ENCODE results near the gene COX7B2.

COX7B2 gene

DNA sequence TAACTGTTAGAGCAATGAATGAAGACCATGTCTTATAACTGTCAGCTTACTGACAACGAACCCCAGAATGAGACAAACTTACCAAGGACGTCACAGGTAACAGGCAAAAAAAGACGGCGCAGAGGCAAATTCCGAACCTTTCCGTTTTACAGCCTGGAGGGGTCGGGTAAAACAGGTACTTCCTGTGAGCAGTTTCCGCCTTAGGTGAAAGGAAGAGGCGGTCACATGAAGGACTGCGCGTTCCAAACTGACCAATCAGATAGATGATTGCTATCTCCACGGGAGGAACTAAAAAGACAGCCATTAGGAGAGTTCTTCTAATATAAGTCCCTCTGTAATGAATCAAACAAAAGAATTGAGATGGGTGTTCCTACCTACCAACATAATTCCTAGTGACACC is at the start of gene COX7B2:
Gene COX7B2, minus strand, starts transcription at position 168 of the 400 bp plus-strand sequence. CDS start 174,053 bp downstream, outside the sequence.
- in situ Hi-C loops (cut with HindIII; ENCODE audit: low sequenced_read_pairs), result no loop called here

GRCh38 chr4:46956451-46956850 is 47.4 kb upstream of the COX7B2 start:
- in situ Hi-C loops (cut with HindIII; ENCODE audit: low sequenced_read_pairs), result no loop called here

DNA sequence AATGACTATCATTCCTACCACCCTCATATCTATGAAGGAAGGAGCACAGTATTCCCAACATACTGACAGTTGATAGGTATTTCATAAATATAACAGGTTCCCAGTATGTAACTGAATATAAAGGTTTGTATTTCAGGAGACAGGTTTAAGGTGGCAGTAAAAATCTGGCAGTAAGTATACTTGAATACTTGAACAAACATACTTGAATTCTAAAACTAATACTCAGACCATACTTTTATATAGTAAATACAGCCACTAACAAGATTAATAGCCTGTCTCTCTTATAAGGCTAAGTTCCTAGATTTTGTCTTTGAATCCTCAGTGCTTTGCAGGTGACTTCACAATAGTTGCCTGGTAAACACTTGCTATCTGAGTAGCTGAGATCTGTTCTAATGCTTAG is 46.6 kb upstream of the COX7B2 start:
- in situ Hi-C loops (cut with HindIII; ENCODE audit: low sequenced_read_pairs), result no loop called here

- in situ Hi-C loops (cut with HindIII; ENCODE audit: low sequenced_read_pairs), result no loop called here
Measured at GRCh38 chr4:46954643-46955042, 45.6 kb upstream of the COX7B2 start.

GRCh38 chr4:46953564-46953963 is 44.5 kb upstream of the COX7B2 start:
- in situ Hi-C loops (cut with HindIII; ENCODE audit: low sequenced_read_pairs), result no loop called here

- in situ Hi-C loops (cut with HindIII; ENCODE audit: low sequenced_read_pairs), result no loop called here
Measured at GRCh38 chr4:46952451-46952850, 43.4 kb upstream of the COX7B2 start.

- in situ Hi-C loops (cut with HindIII; ENCODE audit: low sequenced_read_pairs), result no loop called here
Measured at GRCh38 chr4:46950826-46951225, 41.8 kb upstream of the COX7B2 start.

DNA sequence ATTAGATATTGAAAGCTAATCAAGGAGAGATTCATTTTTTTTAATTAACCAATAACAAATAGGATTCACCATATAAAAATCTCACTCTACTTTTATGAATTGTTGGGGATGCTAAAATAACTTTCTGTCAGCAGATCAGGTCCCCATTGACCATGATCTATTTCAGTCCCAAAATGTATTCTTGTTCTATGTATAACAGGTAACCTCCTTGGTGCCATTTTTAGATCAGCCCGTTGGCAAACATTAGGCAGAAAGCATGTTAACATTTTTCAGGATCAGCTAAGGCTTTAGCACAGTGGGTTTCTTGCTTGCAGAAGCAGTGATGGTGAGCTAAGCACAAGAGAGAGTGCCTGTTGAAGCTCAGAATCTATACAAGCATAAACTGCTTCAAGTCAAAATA is 40.8 kb upstream of the COX7B2 start:
- in situ Hi-C loops (cut with HindIII; ENCODE audit: low sequenced_read_pairs), result no loop called here

DNA sequence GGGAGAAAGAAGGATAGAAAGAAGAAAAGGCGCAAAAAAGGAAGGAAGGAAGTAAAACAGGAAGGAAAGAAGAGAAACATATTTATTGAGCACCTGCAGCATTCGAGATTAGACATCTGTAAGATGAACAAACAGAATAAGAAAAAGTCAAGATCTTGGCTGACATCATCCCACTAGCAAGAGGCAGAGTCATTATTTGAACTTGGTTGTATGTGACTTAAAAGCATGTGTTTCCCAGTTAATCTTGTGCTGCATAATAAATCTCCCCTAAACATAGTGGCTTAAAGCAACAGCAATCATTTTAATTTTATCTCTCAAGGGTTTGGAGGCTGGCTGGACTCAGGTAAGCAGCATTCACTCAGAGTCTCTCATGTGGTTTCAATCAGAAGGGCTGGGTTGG is 38.5 kb upstream of the COX7B2 start:
- in situ Hi-C loops (cut with HindIII; ENCODE audit: low sequenced_read_pairs), result no loop called here

DNA sequence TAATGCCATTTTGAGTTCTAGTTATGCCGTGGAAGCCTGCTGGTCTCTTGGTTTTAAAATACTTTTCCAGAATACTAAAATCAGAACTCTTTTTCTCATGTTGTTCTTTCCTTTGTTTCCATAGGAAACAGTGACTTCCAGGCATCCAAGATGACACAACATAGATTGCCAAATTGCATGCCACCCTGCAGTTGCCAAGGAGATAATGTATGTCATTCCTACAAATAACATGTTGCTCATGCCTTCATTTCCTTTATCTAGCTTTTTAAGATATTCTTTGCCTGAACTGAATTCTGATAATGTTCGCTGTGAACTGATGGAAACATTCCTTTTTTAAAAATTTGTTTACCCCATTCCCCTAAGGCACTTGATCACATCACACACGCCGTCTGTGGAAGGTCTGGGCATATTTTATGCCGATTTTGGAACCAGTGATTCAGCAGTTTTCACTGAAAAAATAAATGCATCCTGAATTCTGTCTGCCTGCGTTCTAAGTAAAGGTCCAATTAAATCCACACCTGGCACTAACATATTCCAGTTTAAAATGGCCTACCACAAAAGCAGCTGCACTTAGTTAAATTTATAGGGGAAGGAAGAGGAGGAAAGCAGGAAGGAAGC is 38.0 kb upstream of the COX7B2 start:
- in situ Hi-C loops (cut with HindIII; ENCODE audit: low sequenced_read_pairs), result no loop called here

GRCh38 chr4:46945062-46945461 is 36.0 kb upstream of the COX7B2 start:
- in situ Hi-C loops (cut with HindIII; ENCODE audit: low sequenced_read_pairs), result no loop called here

DNA sequence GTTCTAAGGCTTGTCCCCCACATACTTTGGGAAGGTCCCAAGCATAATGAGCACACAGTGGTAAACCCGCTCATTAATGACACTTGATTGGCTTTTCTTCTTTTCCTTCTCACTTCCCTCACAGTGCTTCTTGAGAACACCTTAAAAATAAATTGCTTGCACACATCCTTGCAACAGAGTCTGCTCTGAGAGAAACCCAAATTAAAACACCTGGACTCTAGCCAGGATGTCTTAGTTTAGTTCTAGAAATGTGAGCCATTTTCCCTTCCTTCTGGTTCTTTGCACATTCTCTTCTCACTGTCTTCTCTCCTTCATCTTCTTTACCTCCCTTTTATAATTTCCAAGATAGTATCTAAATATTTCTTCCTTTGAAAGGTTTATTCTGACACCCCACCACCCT is 35.3 kb upstream of the COX7B2 start:
- in situ Hi-C loops (cut with HindIII; ENCODE audit: low sequenced_read_pairs), result no loop called here

DNA sequence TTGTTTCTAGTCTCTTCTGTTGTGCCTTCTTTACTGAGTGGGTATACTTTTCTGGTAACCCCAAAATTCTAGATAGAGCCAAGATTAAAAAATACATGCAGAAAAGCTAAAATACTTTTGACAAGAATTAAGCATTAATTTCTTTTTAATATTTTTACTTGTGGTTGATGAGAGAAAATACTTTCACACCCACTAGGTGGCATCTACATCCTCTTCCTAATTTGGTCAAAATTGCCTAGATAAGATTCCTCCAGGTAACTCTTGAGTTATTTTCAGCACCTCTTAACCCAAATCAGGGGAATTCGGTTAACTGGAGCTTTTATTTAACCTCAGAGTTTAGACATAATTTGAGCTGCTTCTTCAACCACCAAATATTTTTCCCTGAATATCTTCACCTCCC is 28.4 kb upstream of the COX7B2 start:
- in situ Hi-C loops (cut with HindIII; ENCODE audit: low sequenced_read_pairs), result no loop called here

DNA sequence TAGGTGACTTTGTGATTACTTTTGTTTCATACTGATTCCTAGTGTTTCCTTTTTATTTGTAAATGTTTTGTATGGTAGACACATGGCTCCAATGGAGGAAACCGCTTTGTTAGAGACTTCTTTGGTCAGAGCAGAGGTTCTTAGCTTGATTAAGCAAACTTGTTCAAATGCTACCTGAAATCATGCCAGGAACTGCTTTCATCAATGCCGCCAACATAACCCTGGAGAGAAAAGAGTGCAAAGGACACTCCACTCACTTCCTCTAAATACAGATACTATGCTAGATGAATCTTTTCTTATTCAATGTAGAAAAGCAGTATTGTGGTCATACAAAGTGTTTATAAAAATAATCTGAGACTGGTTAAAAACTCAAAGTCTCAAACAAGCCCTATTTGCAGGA is 25.7 kb upstream of the COX7B2 start:
- in situ Hi-C loops (cut with HindIII; ENCODE audit: low sequenced_read_pairs), result no loop called here

DNA sequence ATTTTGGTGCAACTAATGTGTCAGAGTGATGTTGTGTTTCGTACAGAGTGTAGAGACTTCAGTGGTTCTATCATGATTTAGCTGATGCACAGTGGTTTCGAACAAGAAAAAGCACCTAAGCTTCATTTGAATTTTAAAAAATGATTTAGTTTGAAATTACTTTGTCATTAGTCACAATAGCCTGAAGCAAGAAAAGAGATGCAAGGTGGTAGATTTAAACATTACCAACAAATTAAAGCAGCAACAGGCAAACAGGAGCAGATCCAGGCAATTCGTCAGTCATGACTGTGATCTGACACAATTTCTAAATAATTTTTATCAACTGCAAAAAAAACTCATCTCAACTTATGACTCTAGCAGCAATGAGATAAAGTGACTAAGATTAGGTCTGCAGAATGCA is 24.6 kb upstream of the COX7B2 start:
- in situ Hi-C loops (cut with HindIII; ENCODE audit: low sequenced_read_pairs), result no loop called here

DNA sequence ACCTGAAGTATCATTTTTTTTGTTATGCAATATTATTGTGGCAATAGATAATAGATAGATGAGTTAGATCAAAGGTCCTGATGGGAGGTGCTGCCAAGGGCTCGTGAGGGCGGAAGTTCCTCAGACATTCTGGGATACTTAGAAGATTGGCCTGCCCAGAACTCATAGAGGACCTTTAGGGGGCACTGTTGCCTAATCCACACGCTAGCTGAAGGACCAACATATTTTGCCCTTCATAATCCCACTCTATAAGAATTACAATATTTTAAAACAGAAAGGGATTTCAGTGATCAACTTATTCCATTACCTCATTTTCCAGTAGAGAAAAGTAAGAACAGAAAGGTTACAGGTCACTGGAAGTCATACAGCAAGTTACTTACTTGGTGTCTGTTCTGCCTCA is 22.9 kb upstream of the COX7B2 start:
- in situ Hi-C loops (cut with HindIII; ENCODE audit: low sequenced_read_pairs), result no loop called here

GRCh38 chr4:46930891-46931290 is 21.8 kb upstream of the COX7B2 start:
- in situ Hi-C loops (cut with HindIII; ENCODE audit: low sequenced_read_pairs), result no loop called here

DNA sequence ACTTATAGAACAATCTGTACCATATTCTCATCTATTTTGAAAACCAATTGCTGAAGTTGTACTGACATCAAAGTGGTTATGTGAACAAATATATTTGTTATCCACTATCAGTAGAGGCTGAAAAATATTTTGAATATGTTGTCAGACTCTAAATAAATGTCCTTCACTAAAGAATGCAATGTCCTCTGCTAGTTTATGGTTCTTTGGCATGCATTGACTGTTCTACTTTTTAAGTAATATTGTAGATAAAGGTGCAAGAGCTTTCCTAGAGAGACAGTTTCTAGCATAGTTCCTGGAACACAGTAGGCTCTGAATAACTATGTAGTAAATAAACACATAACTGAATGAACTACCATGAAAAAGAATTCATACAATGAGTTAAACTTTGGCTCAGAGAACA is 18.2 kb upstream of the COX7B2 start:
- in situ Hi-C loops (cut with HindIII; ENCODE audit: low sequenced_read_pairs), result no loop called here

DNA sequence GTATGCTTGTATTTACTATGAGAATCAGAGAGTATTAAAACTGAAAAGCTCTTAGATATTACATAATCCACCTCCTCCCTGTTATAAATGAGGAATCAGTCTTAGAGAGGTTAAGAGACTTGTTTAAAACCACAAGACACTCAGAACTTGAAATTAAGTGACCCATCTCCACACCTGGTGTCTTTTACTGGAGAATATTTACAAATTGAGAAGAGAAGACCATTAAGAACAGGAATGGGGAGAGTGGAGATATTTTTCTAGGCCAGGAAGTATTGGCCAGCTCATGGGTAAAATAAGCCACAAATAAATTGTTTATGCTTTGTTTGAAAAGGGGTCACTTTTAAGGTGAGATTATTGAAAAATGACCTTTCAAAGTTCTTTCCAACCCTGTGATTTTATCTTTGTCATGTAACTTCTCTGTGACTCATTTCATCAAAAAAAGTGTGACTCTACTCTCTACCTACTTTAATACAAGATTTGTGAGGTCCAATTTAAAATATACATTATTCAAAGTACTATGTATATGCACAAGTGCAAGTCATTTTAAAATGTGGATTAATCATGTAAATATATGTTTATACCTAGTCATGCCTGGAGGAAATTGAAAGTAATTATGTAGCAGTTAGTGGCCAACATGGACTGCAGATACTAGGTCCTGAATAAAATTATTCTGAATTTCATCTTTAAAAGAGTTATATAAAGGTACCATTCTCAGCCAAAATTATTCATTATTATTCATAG is 15.9 kb upstream of the COX7B2 start:
- in situ Hi-C loops (cut with HindIII; ENCODE audit: low sequenced_read_pairs), result no loop called here

DNA sequence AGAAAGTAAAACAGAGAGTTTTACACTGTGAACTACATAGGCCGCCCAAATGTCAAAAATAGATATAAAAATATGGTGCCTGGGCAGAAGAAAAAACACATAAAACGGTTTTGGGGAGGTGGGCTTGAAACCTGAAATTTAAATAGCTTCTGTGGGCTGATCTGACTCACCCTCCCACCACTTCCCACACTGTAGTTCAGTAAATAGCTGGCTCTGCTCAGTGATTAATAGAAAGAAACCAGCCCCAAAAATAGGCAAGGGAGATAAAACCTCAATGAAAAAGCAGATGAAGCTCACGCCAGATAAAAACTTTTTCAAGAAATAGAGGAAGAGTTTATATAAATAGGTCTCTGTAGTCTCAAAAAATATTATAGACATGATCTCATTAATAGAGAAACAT is 13.2 kb upstream of the COX7B2 start:
- in situ Hi-C loops (cut with HindIII; ENCODE audit: low sequenced_read_pairs), result no loop called here

DNA sequence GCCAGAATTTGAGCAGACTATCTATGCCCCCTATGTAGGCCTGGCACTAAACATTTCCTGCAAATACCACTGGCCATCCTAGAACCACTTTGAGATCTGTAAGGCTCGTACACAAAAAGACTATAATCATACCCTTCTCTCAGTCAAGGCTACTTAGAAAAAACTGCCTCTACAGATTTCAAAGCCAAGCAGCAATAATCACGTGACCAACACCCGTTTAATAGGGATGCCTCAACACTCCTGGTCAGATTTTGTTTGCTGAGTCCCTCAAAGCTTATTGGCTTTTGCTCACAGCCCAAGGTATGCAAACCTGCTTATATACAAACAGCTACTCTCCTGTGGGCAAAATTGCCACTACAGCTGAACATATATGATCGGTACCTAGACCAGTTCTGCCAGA is 897 bp downstream of the COX7B2 start:
- in situ Hi-C loops (cut with HindIII; ENCODE audit: low sequenced_read_pairs), result no loop called here

GRCh38 chr4:46900082-46900481 is 9.0 kb downstream of the COX7B2 start:
- in situ Hi-C loops (cut with HindIII; ENCODE audit: low sequenced_read_pairs), result no loop called here

DNA sequence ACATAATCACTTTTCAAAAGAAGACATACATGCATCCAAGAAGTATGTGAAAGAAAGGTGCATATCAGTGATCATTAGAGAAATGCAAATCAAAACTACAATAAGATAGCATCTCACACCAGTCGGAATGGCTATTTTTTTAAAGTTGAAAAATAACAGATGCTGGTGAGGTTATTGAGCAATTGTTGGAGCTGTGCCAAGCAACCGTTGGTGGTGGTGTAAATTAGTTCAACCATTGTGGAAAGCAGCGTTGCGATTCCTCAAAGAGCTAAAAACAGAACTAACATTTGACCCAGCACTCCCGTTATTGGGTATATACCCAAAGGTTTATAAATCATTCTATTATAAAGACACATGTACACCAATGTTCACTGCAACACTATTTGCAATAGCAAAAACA is 14.2 kb downstream of the COX7B2 start:
- in situ Hi-C loops (cut with HindIII; ENCODE audit: low sequenced_read_pairs), result no loop called here
